DMS79 (cell line): ENCODE measurements around the gene TSPO.
"Not testable (repeated sequence)": the region's sequence is repeated elsewhere in the genome, so short reads cannot be mapped to it uniquely, and the experiment has no call there.

Experiments used
- DNase-seq: peaks from one replicate; lab custom pipeline; 2025; lab: John Stamatoyannopoulos, UW

TSPO gene

DNA sequence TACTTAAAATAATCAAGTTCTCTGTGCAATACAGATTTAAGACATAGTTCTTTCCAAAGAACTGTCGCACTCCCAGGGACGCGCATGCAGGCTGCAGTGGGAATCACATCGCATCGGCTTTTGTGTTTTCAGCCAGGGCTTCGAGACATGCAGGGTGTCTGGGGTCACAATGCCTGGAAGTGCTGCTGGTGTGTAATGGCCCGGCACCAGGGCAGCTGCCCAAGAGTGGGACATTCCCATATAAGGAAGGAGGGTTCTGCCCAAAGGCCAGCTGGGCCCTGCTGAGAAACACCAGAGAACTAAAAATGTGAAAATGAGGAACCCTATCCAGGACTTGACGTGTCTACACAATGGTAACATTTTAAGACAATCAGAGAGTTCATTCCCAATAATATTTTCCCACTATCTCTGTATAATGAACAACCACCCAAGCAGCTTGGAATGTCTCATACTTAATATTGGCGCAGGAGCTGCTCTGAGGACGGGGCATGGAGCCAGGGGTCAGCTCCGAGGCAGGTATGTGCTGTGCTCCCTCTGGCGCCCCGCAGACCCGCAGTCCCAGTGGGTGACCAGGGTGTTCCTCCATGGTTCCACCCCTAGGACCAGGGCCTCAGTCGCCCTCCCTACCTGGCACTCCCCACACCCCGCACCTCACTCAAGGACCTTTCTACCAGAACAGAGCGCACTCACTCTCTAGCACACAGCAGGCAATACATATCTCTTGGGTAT lies 19.4 kb upstream of the TSPO start:
- DNase-seq = no peak

DNA sequence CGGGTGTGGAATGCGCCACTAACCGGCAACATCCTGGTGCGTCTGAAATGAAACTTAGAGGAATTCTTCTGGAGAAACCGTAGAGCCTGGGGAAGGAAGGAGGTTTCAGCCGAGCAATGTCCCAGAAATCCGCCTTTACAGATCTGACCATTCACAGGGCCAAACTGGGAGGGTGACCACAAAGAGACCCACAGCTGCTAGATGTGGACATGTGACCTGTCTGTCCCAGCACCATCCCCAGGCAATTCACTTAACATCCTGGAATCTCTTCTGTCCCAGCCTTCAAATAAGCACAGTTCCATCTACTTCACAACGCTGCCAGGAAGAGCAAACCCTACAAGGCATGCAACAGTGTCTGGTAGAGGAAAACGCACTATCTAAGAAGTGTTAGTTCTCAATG lies 18.0 kb upstream of the TSPO start:
- no peak for DNase-seq

DNA sequence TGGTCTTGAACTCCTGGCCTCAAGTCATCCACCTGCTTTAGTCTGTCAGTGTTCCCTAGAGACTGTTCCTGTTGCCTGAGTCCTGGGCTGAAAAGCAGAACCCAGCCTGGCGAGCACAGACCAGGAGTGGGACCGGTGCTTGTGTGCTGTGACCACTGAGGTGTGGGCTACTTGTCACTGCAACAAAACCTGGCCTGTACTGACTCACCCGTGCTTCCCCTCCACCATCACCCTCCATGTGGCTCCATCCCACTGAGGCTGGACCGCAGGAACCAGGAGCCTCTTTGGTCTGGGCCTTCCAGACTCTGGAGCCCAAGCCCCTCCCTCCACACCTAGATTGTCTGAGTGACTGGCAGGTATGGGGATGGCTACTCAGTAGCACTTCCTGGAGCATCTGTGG lies 16.8 kb upstream of the TSPO start:
- DNase-seq = no peak

DNA sequence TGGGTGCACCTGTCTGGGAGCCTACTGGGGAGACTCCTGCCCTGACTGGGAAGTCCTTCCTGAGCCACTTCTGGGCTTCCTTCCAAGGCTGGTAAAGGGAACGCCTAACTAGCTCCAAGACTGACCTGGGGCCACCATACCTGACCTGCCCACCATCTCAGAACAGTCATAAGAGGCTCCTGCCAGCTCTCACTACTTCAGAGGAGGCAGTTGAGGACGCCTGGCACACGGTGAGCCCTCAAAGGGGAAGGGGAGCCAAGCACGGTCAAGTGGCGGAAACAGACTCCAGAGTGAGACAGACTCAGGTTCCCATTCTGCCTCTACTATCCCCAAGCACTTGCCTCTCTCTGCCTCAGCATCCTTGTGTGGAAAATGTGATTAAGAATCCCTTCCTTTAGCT lies 15.8 kb upstream of the TSPO start:
- DNase-seq = no peak

DNA sequence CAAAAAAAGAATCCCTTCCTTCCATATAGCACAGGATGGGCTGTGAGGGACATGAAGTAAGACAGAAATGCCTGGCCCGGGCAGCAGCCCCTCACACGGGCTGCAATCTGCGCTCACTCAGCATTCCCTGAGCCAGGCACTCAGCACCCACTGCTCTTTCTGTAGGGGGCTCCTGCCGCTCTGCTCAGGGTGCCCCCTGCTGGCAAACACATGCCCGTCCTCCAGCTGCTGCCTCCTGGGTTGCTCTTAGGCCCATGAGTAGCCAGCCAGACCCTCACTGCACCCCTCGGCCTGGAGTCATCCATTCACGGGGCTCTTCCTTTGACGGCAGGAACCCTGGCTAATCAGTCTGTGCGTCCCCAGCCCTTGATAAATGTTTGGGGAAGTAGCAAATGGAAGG lies 15.1 kb upstream of the TSPO start:
- no peak for DNase-seq

DNA sequence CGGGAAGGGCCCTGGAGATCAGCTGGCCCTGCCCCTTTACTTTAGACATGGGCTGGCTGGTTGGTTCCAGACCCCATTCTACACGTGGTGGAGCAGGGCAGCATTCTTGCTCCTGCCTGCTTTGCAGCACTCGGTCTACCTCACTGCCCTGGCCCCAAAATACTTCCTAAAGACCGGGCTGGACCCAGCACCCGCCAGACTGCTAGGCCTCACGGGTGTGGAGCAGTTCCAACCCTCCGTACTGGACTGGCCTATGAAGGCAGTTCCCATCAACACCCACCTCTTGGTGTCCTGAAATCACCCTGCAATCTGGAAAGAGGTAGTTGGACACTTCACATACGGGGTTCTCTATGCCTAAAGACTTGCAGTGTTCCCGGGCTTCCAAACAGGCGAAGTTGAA lies 14.6 kb upstream of the TSPO start:
- no peak for DNase-seq

DNA sequence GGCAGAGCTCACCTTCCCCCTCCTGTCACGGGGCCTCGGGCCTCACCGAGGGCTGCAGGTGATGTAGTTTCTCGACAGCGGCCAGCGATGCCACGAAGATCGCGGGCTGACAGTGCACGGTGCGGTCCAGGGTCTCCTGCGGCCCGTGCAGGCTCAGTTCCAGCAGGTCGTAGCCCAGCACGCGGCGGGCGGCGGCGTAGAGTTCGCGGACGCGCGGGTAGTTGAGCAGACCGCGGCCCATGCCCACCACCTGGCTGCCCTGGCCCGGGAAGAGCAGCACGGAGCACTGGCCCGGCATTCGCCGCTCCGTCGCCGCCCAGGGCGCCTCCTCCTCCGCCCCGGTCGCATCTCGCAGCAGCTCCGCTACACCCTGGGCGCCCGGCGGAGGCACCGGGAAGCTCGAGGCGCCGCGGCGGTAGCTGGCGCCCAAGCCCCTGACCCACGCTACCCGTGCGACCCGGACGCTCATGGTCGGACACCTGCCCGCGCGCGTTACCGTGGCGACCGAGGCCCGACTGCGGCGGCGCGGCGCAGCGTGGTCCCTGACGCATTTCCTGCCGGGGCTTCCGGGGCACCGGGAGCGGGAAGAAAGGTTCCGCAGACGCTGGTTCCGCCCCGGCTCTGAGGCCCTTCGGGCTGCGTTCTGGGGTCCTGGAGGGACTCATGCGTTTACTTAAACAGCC lies 8.3 kb upstream of the TSPO start, which contains the start of gene MCAT:
MCAT (minus strand) TSS at position 519 of the 683 bp plus-strand sequence; CDS start at position 469, 50 bp downstream.
- DNase-seq = no peak

DNA sequence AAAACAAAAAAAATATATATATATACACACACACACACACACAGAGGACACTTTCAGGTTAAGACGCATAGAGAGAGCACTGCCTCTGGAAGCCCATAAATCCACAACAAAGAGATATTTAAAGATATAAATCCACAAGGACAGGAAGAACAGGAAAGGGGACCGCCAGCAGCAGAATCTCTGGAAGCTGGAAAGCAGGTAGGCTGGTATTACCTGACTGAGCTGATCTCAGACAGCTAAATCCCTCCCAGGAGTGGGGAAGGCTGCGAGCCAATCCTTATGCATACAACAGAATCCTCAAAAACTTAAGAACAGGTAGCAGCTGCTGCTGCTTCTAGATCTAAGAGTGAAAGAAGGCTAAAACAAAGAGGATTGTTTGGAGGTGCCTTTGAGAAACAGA lies 6.4 kb upstream of the TSPO start:
- no peak for DNase-seq

DNA sequence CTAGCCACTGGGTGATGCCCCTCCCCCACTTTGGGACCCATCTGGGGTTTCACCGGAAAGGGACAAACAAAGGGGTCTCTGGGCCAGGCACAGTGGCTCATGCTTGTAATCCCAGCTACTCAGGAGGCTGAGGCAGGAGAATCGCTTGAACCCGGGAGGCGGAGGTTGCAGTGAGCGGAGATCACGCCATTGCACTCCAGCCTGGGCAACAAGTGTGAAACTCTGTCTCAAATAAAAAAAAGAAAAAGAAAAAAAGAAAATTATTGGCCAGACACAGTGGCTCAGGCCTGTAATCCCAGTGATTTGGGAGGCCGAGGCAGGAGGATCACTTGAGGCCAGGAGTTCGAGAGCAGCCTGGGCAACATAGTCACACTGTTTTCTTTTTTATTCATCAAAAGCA lies 6.0 kb upstream of the TSPO start:
- not testable (repeated sequence) for DNase-seq

DNA sequence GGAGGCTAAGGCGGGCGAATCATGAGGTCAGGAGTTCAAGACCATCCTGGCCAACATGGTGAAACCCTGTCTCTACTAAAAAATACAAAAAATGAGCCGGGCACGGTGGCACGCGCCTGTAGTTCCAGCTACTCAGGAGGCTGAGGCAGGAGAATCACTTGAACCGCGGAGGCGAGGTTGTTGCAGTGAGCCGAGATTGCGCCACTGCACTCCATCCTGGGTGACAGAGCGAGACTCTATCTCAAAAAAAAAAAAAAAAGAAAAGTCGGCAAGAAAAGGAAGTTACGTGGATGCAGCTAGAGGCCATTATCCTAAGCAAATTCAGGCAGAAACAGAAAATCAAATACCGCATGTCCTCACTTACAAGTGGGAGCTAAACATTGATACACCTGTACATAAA lies 5.0 kb upstream of the TSPO start:
- not testable (repeated sequence) for DNase-seq

DNA sequence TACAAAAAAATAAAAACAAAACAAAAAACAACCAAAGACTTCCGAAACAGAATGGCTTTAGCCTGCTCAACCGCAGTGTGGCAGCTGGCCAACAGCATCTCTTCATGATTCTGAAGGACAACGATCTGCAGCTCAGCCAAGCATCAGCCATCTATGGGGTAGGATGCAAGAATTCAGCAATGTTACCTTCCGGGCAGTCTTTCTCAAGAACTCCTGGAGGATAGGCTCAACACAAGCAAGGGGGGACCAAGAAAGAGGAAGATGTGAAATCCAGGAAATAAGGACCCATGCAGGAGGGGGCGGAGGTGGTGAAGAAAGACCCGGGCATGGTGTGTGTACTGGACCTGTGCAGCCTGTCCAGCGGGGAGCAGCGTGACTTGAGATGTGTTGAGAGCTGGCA lies 3.5 kb upstream of the TSPO start:
- no peak for DNase-seq

DNA sequence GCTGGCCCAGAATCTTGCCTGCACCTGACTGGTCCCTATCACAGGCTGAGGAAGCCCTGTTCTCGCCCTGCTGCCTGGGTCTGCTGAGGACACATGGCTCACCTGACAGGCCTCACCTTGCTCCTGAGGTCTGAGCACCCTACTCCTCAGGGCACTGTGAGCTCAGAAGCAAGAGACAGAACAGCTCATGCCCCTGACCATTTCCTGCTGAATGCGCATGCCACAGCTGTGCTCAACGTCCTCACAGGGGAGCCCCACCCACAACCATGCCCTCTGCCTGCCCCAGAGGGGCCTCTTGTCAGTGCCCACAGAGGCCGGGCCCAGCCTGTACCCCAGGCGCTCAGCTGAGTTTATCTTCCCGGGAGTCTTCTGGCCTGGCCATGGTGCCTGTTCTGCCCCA lies 2.8 kb upstream of the TSPO start:
- DNase-seq = no peak

DNA sequence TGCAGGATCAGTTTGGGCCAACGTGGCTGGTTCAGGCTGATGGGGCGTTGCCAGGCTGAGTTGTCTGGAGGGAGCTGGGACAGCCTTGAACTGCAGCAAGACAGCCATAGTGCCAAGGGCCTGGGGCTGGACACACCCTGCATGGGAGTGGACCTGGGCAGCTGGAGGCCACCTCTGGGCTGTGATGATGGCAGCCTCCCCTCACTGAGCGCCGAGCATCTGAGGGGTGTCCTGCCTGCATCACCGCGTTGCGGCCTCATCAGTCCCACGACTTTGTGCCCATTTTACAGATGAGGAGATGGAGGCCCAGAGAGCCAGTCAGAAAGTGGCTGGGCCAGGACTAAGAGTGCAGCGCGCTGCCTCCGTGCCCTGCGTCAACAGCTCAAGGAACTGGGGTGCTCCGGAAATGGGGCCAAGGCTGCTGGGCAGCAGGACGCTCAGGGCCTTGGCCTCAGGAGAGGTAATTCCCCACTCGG lies 590 bp upstream of the TSPO start:
- DNase-seq = no peak

DNA sequence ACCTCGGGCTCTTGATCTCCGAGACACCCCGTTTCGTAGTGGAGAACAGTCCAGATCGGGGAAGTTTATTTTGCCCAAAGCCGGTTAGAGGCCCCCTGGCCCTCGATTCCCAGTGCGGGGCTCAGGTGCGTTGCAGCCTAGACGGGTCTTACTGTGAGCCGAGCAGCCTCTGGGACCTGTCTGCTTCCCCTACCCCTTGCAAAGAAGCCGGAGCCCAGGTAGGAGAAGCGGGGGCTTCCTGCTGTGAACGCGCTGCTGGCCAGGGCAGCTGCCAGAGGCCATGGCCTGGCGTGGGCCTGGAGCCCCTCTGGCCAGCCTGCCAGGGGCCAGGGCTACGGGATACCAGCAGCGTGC lies 621 bp downstream of the TSPO start:
- no peak for DNase-seq

DNA sequence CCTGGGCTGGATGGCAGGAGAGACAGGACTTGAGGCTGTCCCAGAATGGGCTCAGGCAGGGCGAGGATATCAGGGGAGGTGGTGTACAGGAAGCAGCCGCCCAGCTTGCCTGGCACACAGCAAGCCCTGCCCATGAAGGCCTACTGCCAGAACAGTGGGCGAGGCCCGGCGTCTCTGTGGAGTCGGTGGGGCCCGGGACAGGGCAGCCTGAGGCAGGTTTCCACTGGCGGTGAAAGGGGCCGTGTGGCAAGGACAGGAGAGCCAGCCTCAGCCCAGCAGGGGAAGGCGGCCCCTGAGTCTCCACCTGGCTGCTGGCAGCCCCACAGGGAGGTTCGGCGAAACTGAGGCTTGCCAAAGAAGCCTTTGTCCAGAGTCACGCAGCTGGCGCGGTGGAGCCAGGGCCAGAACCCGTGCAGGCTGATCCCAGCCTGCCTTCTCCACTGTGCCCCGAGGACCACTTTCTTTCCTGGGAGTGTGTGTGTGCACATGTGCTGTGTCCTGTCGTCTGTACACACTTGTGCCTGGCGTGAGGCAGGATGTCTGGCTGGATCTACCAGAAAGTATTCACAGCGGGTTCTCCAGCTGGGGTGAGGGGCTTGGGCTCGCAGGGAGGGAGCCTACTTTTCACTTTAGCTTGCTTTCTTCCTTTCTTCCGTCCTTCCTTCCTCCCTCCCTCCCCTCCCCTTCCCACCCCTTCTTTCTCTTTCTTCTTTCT lies 1.2 kb downstream of the TSPO start:
- DNase-seq = no peak

DNA sequence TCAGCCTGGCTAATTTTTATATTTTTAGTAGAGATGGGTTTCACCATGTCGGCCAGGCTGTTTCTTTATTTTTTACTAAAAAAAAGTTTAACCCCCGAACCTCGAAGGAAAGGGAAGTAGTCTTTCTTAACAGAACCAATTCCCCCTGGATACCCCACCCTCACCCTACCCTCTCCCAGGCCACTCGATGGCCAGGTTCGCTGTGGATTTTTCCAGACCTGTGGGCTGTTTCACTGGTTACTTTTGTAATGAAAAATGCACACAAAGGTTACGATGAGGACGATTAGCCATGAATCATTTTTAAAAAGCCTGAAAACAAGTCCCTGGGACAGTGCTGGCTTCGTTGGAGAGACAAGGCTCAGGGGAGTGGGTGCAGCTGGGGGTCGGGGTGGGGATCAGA lies 2.5 kb downstream of the TSPO start:
- no peak for DNase-seq

DNA sequence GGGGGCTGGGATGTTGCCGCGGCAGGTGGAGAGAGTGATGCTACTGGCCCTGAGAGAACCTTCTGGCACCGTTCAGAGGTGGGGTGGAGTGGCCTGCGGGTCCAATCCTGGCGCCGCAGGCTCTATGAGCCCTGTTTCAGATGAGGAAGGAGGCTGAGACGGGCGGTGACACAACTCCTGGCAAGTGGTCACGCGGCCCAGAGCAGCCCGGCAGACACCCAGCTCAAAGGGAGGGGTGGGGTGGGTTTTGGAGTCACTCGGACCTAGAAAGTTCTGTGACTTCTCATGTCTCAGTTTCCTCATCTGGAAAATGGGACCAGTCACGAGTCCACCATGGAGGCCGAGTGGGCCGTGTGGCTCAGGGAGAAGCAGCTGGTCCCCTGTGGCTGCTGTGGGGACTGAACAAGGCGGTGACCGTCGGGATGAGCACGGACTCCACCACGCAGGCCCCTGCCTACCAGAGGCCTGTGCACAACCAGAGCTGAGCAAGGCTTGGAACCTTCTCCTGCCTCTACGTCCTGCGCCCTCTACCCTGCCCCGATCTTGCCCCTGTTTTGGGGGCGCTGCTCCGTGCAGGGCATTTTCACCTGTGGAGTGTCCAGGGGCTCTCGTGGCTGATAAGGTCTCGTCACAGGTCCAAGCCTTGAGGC lies 3.7 kb downstream of the TSPO start:
- DNase-seq = no peak

DNA sequence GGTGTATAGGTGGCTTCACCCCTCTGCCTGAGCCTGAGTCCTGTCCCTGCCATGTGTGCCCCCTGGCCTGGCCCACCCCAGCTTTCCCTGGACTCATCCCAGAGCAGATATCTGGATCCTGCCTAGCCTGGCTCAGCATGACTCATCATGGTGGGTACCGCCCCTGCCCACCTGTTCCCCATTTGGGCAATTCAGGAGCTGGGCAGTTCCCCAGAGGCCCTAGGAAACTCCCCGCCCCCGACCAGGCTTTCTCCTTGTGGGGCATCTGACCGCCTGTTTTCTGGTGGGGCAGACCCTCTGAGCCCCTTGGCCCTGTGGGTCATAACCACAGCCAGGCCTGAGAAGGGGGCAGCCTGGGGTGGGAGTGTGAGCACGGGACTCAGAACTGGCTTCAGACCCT lies 4.4 kb downstream of the TSPO start:
- no peak for DNase-seq

DNA sequence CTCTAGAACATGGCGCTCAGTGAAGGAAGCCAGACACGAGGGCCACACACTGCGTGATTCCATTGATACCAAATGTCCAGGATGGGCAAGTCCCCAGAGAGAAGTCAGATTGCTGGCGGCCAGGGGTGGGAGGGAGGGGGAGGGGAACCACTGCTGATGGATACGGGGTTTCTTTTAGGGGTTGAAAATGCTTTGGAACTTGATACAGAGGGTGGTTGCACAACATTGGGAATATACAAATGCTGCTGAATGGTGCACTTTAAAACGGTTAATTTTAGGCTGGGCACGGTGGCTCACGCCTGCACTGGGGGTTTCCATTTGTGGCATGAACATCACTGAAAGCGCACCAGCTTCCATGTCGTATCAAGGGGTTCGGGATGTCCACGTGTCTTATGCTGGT lies 5.1 kb downstream of the TSPO start:
- DNase-seq = no peak

DNA sequence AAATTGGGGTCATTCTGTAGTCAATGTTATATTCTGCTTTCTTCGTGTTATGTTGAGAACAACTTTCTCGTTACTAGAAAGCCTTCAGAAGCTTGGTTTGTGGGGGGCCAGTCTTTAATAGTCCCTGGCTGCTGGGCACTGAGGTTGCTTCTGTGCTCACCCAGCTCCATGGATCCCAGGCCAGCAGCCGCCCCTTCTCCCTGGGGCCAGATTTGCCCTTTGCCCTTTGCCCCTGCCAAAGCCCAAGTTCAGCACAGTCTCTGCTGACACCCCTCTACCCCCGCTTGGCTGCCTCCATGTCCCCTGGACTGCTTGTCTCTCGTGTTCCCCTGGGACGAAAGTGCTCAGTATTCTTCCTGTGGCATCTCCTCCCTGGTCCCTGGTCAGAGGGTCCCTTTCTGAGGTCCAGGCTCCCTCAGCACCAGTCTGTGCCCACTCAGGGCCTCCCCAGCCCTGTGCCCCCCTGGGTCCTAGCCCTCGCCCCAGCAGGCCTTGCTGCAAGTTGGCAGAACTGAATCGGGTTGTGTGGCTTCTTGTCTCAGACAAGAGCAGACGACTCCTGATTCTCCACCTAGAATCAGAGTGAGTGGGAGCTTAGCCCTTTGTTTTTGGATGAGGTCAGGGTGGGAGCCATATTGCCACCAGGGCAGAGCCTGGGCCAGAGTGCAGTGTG lies 6.7 kb downstream of the TSPO start:
- no peak for DNase-seq

DNA sequence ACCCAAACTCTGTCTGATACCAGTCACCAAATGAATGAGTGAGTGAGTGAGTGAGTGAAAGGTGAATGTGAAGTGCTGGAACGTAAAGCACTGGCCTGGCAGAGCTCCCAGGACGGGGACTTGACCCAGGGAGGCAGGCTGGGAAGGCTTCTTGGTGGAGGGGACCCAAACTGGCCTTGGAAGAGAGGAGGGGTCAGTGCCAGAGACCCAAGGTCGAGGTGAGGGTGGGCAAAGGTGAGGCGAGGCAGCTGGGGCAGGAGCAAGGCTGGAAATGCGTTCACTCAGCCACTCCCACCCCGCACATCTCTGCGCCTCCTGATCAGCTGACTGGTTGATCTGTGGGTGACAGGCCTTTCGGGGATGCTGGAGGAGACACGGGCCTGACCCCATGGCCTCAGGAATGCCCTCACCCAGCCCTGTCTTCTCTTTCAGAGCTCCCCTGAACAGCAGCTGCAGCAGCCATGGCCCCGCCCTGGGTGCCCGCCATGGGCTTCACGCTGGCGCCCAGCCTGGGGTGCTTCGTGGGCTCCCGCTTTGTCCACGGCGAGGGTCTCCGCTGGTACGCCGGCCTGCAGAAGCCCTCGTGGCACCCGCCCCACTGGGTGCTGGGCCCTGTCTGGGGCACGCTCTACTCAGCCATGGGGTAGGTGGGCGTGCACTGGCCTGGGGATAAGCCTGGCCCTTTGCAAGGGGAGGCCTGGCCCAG lies 7.6 kb downstream of the TSPO start:
- no peak for DNase-seq
